GM21367 (cell line): ENCODE data around the gene CMTR1.

Experiments used
- ATAC-seq: cut with Tn5 transposase; IDR thresholded peaks from one replicate; pipeline ENCODE4 v1.9.1; 2021; ENCODE audit not compliant: unreplicated experiment

CMTR1 gene

DNA sequence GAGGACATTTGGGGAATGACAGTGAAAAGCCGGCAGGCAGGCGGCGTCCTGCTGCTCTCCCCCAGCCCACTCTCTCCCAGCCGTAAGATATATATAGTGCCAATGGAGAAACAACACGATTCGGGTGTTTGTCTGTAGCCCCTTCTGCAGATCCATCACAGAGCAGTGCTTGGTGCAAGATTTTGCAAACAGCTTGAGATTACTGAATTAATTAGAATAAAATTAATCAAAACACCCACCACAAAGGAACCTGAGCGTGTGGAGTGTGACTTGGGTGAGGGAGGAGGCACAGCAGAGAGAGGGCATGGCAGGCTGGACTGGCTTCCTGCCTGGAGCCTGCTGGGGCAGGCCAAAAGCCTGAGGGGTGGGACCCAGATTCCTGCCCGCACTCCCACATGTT is 95.5 kb downstream of the CMTR1 start:
- ATAC-seq, result no peak

DNA sequence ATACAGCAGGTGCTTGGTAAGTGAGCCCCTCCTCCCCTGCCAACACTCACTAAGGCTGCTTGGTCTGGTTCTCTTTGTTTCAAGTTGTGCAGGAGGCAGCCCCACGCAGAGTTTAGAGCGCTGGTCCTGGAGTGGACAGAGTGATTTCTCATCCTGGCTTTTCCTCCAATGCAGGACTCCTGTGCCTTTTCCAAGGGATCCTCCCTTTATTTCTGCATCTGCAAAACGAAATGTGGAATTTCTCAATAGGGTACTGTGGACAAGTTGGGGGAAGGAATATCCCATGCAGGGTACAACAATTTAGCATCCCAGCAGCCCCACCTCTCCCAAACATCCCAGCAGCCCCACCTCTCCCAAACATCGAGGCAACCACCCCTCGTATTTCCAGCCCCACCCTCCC is 97.3 kb downstream of the CMTR1 start:
- no peak for ATAC-seq

DNA sequence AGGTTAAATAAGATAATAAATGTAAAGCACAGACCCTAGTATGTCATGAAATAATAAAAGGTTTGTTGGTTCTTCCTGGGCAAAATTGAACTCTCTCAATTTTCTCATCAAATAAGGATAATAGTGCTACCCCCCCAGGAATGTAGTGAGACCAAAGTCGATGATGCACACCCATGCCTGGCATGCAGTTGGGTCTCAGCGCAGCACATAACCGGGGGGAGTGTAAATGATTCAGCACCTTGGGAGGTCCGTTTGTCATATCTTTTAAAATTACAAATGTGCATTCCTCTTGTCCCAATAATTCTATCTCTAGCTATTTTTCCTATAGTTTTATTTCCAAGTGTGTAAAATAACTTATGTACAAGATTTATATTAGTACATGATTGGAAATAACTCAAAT is 98.0 kb downstream of the CMTR1 start:
- ATAC-seq, result no peak
